T follicular helper cell (primary cell): ENCODE measurements around the gene WNT5A.

ENCODE experiments used
- DNase-seq: peaks from one replicate; pipeline ENCODE4 v3.0.0-alpha.2; 2020; ENCODE audit warnings: low read depth

Gene WNT5A

GRCh38 chr3:55446850-55447249 is 40.3 kb downstream of the WNT5A start:
- no peak for DNase-seq

GRCh38 chr3:55445551-55445950 is 41.6 kb downstream of the WNT5A start:
- no peak for DNase-seq

GRCh38 chr3:55443346-55443745 is 43.8 kb downstream of the WNT5A start:
- no peak for DNase-seq

GRCh38 chr3:55442861-55443260 is 44.2 kb downstream of the WNT5A start:
- no peak for DNase-seq

- DNase-seq = no peak
Measured at GRCh38 chr3:55441499-55441898, 45.6 kb downstream of the WNT5A start.

- DNase-seq = no peak
Measured at GRCh38 chr3:55440104-55440708, 46.9 kb downstream of the WNT5A start.

GRCh38 chr3:55439657-55440056 is 47.4 kb downstream of the WNT5A start:
- DNase-seq = no peak

GRCh38 chr3:55436644-55437043 is 50.5 kb downstream of the WNT5A start:
- DNase-seq = no peak

- DNase-seq = no peak
Measured at GRCh38 chr3:55435491-55435890, 51.6 kb downstream of the WNT5A start.

GRCh38 chr3:55434789-55435188 is 52.3 kb downstream of the WNT5A start:
- no peak for DNase-seq

GRCh38 chr3:55431041-55431440 is 56.1 kb downstream of the WNT5A start:
- DNase-seq = no peak

- DNase-seq = no peak
Measured at GRCh38 chr3:55427739-55428138, 59.4 kb downstream of the WNT5A start.

GRCh38 chr3:55426486-55426885 is 60.6 kb downstream of the WNT5A start:
- no peak for DNase-seq

- no peak for DNase-seq
Measured at GRCh38 chr3:55423782-55424181, 63.3 kb downstream of the WNT5A start.

GRCh38 chr3:55417211-55417610 is 69.9 kb downstream of the WNT5A start:
- DNase-seq = no peak

- no peak for DNase-seq
Measured at GRCh38 chr3:55416331-55416821, 70.7 kb downstream of the WNT5A start.
